GDM1 (cell line): ENCODE measurements around the gene EEA1.
"Not testable (repeated sequence)": the region's sequence is repeated elsewhere in the genome, so short reads cannot be mapped to it uniquely, and the experiment has no call there.

Source experiments
- DNase-seq: peaks from one replicate; lab custom pipeline; 2025; lab: John Stamatoyannopoulos, UW

The EEA1 gene

DNA sequence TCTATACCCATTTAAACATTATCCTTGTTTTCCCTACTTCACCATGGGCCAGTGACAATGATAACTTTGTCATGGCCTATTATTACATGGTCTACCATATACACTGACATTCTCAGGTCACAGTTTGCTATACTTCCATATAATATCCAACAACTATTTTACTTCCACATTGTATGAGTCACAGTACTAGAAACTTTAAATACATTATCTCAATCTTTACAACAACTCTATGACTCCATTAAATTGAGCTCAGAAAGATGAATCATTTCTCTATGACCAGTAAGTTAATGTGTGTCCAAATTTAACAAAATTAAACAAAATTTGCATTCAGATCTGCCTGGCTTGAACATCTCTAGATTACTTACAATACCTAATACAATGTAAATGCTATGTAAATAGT is 132.4 kb downstream of the EEA1 start:
- DNase-seq = no peak

DNA sequence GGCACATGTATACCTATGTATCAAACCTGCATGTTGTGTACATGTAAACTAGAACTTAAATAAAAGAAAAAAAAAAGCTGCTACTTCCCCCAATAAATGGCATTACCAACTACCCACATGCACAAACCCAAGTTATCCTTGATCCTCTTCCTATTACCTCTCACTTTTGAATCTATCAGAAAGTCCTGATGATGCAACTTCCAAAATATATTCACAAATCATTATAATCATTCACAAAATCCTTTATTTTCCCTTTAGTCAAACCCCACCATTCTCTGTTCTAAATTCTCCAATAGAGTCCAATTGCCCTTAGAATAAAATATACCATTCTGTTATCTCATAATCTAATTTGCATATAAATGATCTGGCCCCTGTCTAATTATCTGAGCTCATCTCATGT is 134.3 kb downstream of the EEA1 start:
- no peak for DNase-seq

GRCh38 chr12:92794356-92794755 is 134.7 kb downstream of the EEA1 start:
- DNase-seq = not testable (repeated sequence)

DNA sequence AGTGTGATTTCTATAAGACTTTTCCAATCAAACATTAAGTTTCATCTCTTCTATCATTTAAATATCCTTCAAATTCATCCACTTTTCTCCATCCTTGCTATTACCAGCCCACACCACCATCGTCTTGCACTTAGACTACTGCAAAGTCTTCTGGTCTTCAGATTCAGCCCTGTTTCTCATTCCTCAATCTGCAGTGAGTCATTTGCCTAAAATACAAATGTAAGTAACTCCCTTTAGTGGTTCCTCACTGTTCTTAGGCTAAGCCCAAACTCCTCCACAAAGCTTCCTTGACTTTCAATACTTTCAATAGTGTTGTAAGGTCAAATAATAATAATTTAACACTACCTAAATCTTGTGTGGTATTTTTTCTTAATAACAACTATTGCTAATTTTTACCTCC is 143.1 kb downstream of the EEA1 start:
- no peak for DNase-seq

GRCh38 chr12:92785563-92785950 is 143.5 kb downstream of the EEA1 start:
- DNase-seq = no peak

DNA sequence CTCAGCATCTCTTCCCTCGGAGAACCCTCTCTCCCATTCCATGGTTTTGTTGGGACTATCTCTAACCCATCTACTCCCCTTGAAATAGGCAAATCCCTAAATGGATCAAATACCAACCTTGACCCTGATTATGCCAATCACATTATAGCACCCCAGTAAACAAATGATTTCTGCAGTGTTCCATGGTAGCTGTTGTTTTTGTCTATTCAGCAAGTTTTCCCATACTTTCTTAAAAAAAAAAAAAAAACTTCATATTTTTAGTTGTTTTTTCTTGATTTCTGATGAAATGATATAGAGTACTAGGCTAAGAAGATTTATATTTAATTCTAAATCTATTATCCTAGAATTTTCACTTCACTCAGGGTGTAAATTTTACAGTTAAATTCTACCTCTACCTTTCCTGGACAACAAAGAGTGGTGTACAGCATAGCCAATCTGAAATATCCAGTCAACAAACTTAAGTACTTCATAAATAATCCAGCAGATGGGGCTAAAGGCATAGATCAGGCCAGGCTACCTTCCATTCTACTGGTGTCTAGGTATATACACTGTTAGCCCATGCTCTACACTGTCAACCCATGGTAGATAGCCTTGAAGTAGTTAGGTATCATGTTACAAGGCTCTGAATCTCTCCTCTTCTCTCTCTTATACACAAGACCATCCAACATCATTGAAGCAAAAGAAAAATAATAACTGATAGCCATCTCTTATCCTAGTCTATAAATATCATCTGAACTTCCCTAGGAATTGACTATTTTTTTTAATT is 144.1 kb downstream of the EEA1 start:
- peak; percentile 35 for DNase-seq

- DNase-seq = no peak
Observed at GRCh38 chr12:92784356-92784755, 144.7 kb downstream of the EEA1 start.

DNA sequence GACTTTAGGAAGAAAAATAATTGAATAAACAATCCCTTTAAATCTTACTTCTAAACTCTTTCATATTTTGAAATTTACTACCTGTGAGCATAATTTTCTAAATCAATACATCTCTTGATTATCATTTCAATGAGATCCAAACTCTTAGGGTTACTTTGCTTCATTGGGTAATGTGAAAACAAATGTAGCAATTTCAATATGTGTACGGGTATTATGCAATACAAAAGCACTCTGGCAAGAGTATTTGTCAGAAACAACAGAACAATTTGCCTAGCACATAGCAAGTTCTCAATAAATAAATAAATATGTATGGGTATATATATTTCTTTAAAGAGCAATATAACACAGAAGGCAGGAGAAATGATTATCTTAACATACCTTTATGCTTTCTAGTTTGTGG is 149.2 kb downstream of the EEA1 start:
- DNase-seq = no peak

GRCh38 chr12:92778525-92778924 is 150.6 kb downstream of the EEA1 start:
- no peak for DNase-seq

GRCh38 chr12:92775416-92775815 is 153.7 kb downstream of the EEA1 start:
- DNase-seq = no peak

DNA sequence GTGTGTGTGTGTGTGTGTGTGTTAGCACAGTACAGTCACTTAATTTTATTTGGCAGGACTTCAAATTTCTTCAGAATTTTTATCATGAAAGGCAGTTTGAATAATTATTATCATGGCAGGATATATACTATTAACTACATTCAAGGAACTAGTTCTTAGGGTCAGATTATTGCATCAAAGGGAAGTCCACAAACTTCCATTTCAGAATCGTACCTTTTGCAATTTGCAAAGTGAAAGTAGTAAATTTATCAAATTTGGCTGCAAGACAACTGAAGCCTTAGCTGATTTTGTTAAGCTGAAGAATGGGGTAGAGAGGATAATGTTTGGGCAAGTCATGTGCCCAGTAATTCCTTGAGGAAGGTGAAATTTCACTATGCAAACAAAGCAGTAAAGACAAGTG is 158.1 kb downstream of the EEA1 start:
- DNase-seq = no peak

DNA sequence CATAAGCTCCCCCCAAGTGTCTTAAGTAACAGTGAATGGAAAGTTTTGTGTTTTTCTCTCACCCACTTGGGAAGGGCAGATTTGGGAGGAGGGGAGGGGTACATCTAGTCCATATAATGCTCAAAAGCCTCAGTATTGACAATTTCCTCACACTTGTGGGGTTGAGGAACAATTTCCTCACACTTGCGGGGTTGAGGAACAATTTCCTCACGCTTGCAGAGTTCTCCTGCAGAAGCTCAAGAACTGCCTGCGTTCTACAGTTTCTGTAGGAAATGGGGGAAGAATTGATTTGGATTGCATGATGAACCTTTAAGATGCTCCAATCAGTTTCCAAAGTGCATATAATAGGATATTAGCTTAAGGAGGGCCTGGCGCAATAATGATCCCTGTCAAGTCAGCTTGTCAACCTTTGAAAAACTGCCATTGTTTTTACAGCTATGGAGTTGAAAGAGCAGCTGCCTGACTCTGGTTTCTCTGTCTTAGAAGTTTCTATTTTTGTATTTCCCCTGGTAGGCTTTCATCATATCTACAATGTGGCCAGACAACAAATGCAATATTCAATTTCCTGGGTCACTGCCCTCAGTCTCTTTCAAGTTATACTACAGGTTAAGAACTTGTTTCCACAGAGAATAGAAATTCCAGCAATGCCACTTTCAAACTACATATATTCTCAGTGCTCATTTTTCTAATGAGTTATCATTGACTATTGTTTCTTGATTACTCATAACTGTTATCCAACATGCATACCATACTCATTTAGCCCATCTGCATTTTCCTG is 159.8 kb downstream of the EEA1 start:
- DNase-seq = no peak

DNA sequence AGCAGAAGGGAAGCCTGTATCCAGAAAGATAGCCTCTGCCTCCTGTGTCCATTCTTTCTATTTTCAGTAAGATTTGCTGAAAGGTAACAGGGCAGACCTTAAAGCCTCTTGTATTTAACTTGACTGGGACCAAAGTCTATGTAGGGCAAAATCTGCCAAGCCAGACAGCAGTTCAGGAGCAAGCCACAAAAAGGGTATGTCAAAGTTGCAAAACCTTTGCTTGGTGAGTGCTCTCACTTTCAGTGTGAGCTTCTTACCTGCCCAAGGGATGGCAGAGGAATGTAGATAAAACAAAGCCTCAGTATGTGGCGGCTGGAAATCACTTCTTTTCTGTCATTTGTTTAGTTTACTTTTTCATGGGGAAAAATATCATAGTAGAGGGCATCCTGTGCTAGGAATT is 163.2 kb downstream of the EEA1 start:
- no peak for DNase-seq

GRCh38 chr12:92764831-92765230 is 164.3 kb downstream of the EEA1 start:
- no peak for DNase-seq

DNA sequence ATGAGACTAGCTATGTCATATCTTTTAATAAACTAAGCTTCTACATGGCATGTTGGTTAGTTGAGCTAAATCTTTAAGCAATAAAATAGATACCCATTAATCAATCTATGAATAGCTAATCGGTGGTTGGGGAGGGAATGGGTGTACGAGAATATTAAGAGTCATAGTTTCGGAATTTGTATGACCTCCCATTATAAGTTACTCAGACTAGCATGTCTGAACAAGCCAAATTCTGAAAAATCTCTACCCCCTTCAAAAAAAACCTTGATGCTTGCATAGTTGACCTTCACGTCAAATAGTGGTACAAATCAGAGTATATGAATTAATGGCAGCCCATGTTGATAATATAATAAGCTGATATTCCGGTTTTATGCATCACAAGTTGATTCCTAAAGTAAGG is 166.3 kb downstream of the EEA1 start:
- DNase-seq = no peak

DNA sequence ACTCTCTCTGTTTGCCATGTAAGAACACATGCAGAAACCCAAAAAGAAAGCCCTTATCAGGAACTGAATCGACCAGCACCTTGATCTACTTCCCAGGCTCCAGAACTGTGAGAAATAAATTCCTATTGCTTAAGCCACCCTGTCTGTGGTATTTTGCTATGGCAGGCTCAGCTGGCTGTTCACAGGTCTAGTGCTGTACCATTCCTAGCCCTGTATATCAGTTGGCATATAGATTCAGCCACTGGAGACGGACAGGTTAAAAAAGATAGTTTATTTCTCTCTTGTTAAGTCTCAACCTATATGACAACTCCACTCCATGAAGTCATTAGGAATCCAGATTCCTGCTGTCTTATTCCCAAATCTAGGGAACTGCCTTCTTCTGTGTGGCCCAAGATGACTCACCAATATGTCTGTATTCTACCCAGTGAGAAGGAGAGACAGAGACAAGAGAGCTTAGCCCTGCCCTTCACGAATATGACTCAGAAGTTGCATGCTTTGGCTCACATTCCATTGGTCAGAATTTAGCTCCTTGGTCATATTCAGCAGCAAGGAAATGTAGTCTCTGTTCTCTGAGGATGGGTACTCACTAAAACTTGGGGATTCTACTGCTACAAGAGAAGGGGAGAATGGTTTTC is 169.3 kb downstream of the EEA1 start:
- DNase-seq = no peak

- no peak for DNase-seq
Observed at GRCh38 chr12:92757597-92758121, 171.4 kb downstream of the EEA1 start.

DNA sequence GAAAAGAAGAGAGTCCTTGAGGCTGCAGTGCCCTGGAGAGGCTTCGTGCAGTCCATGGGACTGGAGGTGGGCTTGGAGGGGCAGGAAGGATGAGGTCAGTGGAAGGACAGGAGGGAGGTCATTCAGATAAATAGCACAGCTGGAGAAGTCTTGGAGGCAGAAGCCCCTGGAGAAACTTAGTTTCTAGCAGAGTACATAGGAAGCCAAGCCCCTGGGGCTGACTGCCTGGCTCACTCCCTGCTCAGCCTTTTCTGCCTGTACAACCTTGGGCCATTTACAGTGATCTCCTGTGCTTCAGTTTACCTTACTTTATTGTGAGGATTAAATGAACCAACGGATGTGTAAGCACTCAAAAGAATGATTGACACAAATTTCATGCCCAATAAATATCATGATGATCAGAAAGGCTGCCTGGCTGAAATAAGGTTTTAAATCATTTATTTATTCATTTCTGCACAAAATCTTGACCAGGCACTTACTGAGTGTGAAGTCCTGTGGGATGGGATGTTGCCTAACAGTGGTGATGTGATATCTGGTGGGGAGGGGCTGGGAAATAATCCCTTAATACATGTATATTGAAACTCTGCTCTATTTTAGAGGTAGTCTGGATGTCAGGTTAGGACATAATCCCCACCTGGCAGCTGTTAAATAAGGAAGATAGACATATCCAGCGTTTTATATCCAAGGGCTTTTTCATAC is 172.0 kb downstream of the EEA1 start:
- no peak for DNase-seq

DNA sequence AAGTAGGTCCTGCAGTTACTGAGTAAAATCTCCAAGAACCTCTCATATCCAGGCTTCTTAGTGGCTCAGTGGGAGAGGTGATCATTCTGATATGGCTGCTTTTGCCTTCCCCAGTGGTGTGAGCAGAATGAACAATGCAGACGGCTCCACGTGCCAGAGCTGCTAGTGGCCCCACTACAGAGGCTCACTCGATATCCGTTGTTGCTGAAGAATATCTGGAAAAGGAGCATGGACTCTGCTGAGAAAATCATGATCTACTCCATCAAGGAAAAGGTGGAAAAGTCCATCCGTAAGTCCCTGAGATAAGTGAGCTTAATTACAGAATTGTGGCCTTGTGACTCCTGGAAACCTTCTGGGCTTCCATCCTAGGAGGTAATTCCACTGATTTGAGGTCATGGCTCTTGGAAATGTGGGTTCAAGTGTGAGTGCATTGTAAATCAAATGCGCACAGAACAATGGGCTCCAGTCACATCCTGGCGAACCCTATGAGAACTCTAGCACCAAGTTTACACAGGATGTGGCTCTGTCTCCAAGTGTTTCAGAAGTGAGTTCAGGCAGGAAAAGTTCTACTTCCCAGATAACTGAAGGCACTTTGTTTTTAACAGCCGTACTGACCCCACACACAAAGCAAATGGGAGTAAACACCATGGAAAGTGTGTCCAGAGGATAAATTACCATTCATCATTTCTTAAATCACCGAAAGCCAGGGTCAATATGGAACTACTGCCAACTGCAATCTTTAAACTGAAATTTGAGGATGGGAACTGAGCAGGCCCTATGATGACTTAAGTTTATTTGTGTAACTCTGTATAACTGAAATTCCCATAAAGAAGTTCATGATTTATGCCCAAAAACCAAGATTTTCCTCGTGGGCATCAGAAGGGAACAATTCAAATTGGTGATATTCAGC is 174.9 kb downstream of the EEA1 start:
- no peak for DNase-seq

DNA sequence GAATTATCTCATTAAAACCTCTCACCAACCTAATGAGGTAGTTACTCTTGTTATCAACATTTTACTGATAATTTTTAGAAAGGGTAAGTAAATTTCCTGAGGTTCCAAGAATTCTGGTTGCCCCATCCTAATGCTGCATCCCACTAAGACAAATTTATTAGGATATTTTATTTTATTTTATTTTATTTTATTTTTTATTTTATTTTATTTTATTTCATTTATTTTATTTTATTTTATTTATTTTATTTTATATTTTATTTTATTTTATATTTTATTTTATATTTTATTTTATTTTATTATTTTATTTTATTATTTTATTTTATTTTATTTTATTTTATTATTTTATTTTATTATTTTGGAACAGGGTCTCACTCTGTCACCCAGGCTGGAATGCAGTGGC is 179.4 kb downstream of the EEA1 start:
- DNase-seq = not testable (repeated sequence)

- DNase-seq = no peak
Observed at GRCh38 chr12:92747151-92747550, 181.9 kb downstream of the EEA1 start.
